NCI-H774 (cell line): ENCODE measurements around the gene NVL.
"Not testable (repeated sequence)": the region's sequence is repeated elsewhere in the genome, so short reads cannot be mapped to it uniquely, and the experiment has no call there.

Experiments used
- DNase-seq: peaks from one replicate; lab custom pipeline; 2025; lab: John Stamatoyannopoulos, UW

Gene NVL

GRCh38 chr1:224333939-224334786 is 4.2 kb upstream of the NVL start:
- no peak for DNase-seq

- peak; percentile 66 for DNase-seq
Measured at GRCh38 chr1:224333309-224333926, 3.4 kb upstream of the NVL start.

- DNase-seq, result no peak
Measured at GRCh38 chr1:224331824-224332223, 1.9 kb upstream of the NVL start.

GRCh38 chr1:224331326-224331725 is 1.4 kb upstream of the NVL start:
- no peak for DNase-seq

- no peak for DNase-seq
Measured at GRCh38 chr1:224329484-224329841, 509 bp downstream of the NVL start.

GRCh38 chr1:224328644-224329043 is 1.3 kb downstream of the NVL start:
- no peak for DNase-seq

GRCh38 chr1:224325959-224326358 is 4.0 kb downstream of the NVL start:
- no peak for DNase-seq

- DNase-seq, result no peak
Measured at GRCh38 chr1:224321706-224322105, 8.3 kb downstream of the NVL start.

GRCh38 chr1:224317383-224318045 is 12.5 kb downstream of the NVL start:
- DNase-seq, result peak; percentile 54

- no peak for DNase-seq
Measured at GRCh38 chr1:224312025-224312424, 17.9 kb downstream of the NVL start.

GRCh38 chr1:224311503-224311902 is 18.5 kb downstream of the NVL start:
- DNase-seq, result not testable (repeated sequence)

- no peak for DNase-seq
Measured at GRCh38 chr1:224308064-224308463, 21.9 kb downstream of the NVL start.

- DNase-seq, result no peak
Measured at GRCh38 chr1:224304767-224305166, 25.2 kb downstream of the NVL start.

- DNase-seq, result no peak
Measured at GRCh38 chr1:224302947-224303346, 27.0 kb downstream of the NVL start.

GRCh38 chr1:224301391-224301790 is 28.6 kb downstream of the NVL start:
- DNase-seq, result no peak

- DNase-seq, result no peak
Measured at GRCh38 chr1:224300346-224300745, 29.6 kb downstream of the NVL start.

- no peak for DNase-seq
Measured at GRCh38 chr1:224298346-224299330, 31.3 kb downstream of the NVL start.

- DNase-seq, result no peak
Measured at GRCh38 chr1:224294775-224295174, 35.2 kb downstream of the NVL start.

GRCh38 chr1:224292419-224292818 is 37.6 kb downstream of the NVL start:
- DNase-seq, result no peak

- DNase-seq, result no peak
Measured at GRCh38 chr1:224289396-224289795, 40.6 kb downstream of the NVL start.

- no peak for DNase-seq
Measured at GRCh38 chr1:224287714-224288113, 42.3 kb downstream of the NVL start.

GRCh38 chr1:224282140-224282539 is 47.8 kb downstream of the NVL start:
- no peak for DNase-seq
